T-helper 9 cell (primary cell): ENCODE data around the gene AGPAT3.
A peak's percentile ranks its signal among the peaks of the same experiment; 100 is the strongest.

Experiments used
- DNase-seq: peaks from one replicate; pipeline ENCODE4 v3.0.0-alpha.2; 2020

AGPAT3 gene

DNA sequence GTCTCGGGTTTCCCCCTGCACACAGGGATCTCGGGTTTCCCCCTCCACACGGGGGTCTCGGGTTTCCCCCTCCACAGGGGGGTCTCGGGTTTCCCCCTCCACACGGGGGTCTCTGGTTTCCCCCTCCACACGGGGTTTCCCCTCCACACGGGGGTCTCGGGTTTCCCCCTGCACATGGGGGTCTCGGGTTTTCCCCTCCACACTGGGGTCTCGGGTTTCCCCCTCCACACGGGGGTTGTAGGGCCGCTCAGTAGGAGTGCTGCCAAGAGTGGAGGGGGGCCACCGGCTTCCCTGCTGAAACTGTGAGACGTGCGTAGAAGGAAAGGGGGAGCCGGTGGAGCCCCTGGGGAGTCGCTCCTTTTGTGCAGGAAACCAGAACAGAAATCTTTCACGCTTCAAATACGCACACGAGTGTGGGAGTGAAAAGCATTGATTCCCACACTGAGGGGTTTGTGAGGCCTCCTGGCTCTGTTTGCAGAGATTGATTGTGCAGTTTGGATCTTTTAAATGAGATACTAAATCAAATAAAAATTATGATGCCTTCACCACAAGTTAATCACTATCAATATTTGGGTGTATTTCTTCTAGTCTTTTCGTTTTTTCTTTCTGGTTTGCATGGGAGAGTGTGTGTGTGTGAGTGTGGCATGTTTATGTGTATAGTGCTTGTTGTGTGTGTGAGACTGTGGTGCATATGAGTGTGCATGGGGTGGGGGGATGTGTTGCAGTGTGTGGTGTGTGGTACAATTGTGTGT lies 92.8 kb downstream of the AGPAT3 start:
- no peak for DNase-seq

DNA sequence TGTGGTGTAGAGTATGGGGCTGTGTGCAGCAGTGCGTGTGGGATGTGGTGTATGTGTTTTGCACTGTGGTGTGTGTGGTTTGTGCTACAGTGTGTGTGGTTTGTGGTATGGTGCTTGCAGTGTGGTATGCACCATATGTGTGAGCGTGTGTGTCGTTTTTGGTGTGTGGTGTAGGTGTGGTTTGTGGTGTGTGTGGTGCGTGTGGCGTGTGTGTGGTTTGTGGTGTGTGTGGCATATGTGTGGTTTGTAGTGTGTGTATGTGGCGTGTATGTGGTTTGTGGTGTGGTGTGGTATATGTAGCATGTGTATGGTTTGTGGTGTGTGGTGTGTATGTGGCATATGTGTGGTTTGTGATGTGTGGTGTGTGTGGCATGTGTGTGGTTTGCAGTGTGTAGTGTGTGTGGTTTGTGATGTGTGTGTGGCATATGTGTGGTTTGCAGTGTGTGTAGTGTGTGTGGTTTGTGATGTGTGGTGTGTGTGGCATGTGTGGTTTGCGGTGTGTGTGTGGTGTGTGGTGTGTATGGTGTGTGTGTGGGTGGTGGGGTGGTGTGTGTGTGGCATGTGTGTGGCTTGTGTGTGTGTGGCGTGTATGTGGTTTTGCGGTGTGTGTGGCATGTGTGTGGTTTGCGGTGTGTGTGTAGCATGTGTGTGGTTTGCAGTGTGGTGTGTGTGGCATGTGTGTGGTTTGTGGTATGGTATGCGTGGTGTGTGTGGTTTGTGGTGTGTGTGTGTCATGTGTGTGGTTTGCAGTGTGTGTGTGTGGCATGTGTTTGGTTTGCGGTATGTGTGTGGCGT lies 93.5 kb downstream of the AGPAT3 start:
- DNase-seq: no peak

DNA sequence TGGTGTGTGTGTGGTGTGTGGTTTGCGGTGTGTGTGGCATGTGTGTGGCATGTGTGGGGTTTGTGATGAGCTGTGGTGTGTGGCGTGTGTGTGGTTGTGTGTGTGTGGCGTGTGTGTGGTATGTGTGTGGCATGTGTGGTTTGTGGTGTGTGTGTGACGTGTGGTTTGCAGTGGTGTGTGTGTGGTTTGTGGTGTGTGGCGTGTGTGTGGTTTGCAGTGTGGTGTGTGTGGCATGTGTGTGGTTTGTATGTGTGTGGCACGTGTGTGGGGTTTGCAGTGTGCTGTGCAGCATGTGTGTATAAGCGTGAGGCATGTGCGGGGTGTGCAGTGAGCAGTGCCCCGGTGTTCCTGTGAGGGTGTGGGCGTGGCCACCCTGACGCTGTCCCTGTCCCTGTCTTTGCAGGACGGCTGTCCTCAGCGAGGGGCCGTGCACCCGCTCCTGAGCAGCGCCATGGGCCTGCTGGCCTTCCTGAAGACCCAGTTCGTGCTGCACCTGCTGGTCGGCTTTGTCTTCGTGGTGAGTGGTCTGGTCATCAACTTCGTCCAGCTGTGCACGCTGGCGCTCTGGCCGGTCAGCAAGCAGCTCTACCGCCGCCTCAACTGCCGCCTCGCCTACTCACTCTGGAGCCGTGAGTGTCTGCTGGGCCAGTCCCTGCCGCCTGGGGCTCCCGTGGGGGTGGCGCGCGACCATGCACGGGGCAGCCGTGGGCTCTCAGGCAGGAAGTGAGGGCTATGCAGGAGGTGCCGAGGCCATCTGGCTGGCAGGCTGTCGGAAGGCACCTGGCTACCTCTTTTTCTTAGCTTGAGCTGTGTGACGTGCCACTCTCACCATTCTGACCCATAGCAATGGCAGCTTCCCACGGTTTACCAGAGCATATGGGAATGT lies 94.5 kb downstream of the AGPAT3 start:
- no peak for DNase-seq

DNA sequence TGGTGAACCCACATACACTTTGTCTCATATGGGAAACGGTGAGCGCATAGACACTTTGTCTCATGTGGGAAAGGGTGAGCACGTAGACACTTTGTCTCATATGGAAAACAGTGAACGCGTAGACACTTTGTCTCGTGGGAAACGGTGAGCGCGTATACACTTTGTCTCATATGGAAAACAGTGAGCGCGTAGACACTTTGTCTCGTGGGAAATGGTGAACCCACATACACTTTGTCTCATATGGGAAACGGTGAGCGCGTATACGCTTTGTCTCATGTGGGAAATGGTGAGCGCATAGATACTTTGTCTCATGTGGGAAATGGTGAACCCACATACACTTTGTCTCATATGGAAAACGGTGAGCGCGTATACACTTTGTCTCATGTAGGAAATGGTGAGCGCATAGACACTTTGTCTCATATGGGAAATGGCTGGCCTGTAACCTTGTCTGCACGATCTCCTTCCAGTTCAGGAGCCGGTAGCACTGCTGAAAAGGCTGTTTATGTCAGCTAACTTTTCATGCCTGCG lies 96.4 kb downstream of the AGPAT3 start:
- no peak for DNase-seq

DNA sequence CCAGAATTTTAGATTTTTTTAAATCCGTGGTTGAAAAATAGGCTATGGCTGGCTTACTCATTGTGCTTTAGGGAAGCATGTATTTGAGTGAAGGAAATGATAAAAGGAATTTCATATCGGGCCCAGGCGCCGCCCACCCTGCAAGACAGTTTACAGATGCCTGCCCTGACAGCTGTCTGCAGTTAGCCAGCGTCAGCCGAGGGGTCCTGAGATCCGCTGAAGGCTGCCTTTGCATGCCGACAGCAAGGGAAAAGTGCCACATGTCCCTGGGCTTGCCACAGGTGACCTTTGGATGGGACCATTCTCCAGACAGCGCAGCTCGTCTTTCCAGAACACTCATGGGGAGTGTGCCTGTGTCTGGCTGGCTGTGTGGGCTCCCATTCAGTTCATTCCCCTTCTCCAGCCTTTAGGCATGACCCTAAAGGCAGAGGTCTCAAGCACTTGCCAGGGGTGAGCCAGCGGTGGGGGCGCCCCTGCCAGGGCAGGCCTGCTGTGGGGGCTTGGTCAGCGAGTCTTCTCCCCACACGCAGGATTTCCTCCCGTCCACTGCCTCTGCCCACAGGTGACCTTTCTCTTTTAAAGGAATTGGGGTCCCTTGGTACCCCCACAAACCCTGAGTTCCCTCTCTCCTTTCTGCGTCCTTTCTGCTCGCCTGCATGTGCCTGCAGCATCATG lies 101.0 kb downstream of the AGPAT3 start:
- no peak for DNase-seq

DNA sequence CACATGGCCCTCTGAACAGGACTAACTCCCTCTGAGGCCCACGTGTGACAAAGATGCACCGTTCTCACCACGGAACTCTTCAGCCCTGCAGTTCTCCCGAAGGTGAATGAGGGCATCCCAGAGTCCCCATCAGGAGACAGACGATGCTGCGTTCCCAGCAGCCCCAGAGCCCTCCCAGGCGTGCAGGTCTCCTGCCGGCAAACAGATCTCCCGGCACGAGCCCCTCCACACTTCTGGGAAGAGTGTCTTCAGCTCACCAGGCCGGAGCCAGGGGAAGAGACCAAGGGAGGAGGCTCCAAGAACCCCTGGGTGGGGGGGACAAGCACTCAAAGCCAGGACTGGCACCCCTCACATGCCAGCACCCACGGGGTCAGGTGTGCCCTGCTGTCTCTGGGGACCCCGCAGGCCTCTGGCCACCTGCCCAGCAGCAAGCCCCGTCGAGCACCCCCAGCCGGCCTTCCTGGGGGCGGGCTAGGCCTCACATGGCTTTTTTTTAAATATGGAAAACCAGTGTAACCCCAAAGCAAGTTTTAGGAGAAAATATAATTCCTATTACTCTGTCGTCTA lies 102.0 kb downstream of the AGPAT3 start:
- no peak for DNase-seq

DNA sequence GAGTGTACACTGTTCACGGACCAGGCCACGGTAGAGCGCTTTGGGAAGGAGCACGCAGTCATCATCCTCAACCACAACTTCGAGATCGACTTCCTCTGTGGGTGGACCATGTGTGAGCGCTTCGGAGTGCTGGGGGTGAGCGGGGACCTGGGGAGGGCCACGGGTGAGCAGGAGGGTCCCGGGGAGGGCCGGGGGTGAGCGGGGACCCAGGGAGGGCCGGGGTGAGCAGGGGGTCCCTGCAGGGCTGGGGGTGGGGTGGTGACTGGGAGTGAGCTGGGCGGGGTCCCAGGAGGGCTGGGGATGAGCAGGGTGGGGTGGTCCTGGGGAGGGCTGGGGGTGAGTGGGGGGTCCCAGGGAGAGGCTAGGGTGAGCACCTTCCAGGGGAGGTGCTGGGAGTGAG lies 103.0 kb downstream of the AGPAT3 start:
- no peak for DNase-seq

DNA sequence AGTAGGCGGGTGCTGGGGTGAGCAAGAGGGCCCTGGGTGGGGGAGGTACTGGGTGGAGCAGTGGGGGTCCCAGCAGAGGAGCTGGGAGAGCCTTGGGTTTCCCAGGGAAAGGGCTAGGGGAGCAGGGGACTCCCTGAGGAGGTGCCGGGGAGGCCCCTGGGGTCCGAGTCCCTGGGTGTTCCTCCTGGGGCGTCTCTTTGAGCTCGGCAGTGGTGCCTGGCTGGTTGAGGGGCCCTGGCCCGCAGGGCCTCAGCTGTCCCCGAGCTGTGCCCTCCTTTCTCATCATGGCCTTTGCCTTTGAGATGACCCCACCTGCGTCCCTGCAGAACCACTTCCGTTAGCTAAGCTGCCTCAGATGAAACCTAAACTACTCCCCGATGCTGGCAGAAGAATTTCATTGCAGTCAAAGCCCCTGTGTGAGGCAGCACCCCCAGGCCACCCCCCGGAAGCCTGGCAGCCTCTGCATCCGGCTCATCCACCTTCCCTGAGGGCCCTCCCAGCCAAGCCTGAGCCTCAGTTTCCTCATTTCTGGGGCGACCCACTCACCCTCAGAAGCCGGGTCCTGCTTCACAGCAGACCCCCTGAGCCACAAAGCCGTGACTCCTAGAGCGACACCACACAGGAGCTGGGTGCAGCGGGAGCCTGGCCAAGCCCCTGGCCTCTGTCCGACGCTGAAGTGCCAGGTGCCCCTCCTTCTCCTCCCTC lies 103.5 kb downstream of the AGPAT3 start:
- DNase-seq: no peak

DNA sequence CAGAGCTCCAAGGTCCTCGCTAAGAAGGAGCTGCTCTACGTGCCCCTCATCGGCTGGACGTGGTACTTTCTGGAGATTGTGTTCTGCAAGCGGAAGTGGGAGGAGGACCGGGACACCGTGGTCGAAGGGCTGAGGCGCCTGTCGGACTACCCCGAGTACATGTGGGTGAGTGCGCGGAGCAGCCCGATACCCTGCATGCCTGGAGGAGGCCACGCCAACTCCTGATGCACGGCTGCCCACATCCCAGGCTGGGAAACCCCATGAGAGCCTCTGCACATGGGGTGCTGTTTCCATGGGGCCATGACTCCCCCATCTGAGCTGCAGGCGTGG lies 104.1 kb downstream of the AGPAT3 start:
- no peak for DNase-seq

DNA sequence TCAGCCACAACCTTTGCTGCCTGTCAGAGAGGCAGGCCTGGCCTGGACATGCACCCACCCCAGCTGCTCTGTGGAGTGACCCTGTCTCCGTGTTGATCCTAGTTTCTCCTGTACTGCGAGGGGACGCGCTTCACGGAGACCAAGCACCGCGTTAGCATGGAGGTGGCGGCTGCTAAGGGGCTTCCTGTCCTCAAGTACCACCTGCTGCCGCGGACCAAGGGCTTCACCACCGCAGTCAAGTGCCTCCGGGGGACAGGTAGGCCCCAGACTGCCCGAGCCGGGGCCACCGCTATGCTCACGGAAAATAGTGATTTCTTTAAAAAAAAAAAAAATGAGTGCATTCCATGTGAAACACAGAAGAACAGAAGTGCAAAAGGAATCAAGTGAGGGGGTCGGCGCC lies 105.5 kb downstream of the AGPAT3 start:
- DNase-seq: no peak

DNA sequence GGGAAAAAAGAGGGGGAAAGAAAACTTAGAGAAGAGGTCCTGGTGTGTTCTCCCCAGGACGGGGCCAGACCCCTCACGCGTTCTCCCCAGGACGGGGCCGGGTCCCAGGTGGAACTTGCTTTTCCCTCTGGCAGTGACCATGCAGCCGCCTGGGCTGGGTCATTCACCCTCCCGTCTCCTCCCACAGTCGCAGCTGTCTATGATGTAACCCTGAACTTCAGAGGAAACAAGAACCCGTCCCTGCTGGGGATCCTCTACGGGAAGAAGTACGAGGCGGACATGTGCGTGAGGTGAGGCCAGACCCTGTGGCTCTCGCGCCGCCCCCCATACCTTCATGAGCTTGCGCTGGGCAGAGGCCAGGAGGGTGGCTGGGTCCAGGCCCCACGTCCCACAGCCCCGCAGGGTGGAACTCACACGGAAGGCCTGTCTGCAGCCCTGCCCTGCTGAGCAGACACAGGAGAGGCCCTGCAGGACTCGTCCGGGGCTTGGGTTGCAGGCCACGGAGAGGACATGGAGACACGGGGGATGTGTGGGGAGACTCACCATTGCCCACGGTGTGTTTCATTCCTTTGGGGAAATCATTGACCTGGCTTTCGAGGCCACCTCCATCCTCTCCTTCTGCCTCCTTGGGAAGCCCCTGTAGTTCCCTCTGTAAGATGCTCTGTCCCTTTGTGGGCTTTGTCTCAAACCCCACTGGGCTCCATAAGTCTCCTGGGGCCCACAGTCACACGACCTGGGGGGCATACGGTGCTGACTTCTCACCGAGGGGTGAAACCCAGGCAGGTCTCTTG lies 106.4 kb downstream of the AGPAT3 start:
- DNase-seq: no peak

DNA sequence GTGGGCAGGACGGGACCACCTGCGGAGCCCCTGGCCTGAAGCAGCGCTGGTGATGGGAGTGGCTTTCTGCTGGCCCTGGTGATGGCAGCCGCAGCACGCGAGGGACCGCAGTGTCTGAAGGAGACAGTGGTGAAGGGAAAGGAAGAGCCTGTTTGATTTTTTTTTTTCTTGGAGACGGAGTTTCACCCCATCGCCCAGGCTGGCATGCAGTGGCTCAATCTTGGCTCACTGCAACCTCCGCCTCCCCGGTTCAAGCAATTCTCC lies 106.9 kb downstream of the AGPAT3 start:
- DNase-seq: no peak

DNA sequence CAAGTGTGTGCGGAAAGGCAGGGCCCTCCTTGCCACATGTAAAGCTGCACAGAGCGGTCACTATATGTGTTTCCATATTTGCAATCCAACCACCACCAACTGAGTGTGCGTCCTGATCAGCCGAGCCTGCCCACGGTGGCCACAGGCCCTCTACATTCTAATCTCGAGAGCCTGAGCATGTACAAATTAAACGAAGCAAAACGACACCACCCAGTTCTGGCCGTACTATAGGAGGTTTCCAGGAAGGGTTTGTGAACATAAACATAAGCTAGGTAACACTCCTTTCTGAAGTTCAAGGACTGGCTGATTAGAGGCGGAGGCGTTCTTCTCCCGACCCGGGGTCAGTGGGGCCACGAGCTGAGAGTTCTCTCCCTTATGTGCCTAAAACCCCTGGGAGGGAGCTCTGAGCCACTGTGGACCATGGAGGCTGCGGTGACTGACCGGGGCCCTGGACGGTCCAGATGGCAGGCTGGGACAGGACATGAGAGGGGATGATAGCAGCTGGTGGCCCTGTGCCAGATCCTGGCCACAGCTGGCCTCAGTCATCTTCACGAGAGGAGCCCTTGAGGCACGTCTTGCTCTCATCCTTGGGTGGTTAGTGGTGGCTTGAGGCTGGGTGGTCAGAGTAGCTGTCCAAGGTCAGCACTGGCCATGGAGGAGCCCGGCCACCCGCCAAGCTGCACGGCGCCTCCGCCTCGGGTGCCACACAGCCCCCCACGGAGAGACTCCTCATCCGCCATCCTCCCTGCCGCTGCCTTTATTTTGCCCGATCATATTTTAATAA lies 108.0 kb downstream of the AGPAT3 start:
- DNase-seq: no peak

DNA sequence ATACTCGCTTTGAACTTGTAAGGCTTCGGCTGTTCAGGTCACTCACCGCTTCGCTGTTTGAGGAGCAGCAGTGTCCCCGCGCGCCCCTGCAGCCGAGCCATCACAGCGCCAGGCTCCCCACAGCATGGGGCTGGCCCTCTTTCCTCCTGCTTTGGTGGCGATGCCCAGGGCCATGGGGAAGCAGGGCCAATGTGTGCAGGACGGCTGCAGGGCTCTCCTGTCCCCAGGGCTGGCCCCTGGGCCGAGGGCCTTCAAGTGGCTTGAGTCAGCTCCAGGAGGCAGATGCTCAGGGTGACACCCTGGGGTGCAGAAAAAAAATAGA lies 108.6 kb downstream of the AGPAT3 start:
- DNase-seq: no peak

DNA sequence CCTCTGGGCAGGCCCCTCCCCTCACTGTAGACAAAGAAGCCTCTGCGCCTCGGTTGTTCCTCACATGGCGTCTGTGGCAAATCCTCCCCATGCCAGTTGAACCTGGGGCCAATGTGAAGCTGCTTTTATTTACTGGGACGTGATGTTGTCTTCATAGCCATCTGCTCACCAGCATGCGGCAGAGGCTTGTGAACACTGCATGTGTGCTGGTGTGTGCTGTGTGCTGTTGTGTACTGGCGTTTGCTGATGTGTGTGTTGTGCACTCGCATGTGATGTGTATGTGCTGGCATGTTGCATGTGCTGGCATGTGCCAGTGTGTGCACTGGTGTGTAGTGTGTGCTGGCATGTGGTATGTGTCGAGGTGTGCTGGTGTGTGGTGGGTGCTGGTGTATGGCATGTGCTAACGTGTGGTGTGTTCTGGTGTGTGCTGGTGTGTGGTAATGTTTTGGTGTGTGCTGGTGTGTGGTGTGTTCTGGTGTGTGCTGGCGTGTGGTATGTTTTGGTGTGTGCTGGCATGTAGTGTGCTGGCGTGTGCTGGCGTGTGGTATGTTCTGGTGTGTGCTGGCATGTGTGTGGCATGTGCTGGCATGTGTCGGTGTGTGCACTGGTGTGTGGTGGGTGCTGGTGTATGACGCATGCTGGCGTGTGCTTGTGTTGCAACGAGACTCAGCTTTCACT lies 109.9 kb downstream of the AGPAT3 start:
- DNase-seq: no peak

DNA sequence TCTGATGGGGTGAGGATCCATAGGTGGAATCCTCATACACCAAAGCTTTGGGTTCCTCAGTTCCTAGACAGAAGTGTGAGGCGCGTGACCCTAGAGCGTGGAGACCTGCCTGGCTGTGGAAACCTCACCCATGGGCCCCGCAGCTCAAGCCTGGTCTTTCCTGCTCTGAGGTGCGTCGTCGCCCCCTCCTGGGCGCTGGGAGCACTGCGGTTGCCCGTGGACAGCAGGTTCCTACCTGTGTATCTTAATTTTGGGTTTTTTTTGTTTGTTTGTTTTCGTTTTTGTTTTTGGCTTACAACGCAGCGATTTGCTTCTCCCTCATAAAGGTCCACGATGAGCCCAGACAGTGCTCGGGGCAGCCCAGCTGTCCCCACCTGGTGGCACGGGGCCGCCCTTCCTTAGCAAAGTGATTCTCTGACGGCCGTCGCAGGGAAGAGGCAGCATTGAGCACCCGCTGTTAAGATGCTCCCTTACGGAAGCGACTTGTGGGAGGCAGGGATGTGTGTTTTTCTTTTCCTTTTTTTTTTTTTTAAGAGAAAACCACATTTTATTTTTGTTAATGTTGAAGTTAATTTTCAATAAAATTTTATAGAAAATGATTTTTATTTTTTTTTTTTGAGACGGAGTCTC lies 110.6 kb downstream of the AGPAT3 start:
- DNase-seq: peak; percentile 74

DNA sequence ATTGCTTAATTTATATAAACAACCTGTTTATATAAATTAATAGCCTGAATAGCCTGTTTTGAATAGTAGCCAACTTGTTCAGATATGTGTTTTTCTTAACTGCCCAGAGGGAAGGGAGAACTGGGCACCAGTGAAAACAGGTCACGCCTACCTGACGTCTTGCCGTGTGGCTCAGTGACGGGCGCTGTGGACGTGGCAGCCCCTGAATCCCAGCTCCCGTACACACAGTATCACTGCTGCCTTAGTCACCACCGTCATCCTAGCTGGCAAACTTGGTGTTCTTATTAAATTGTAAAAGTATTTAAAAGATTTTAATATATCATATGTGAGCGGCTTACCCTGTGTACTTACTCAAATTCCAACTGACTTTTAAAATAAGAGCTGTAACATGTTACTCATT lies 111.6 kb downstream of the AGPAT3 start:
- DNase-seq: no peak

DNA sequence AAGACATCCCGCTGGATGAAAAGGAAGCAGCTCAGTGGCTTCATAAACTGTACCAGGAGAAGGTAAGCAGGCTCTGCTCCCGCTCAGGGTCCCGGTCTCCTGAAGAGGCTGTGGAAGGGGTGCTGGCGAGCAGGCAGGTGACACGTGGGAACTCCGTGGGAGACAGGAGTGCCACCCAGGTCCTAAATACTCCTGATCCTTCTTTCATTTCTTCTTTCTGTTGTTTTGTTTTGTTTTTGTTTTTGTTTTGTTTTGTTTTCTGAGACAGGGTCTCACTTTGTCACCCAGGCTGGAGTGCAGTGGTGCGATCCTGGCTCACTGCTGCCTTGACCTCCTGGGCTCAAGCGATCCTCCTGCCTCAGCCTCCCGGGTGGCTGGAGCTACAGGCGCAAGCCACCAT lies 113.0 kb downstream of the AGPAT3 start:
- DNase-seq: no peak

DNA sequence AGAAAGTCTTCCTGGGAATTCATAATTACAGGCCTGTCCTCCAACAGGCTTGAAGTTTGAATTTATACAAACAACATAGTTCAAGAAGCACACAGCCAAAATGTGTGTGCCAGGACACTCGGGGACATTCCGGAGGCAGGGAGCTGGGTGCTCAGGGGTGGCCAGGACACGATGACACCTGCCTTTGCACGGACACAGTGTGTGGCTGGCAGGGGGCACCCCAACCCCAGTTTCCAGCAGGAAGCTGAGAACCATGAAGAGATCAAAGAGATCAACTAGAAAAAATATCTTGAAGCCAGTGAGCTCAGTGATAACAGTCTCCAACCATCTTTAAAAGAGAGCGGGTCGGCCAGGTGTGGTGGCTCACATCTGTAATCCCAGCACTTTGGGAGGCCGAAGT lies 114.6 kb downstream of the AGPAT3 start:
- DNase-seq: no peak
